Right atrium auricular region (tissue), 2 donors: ENCODE results near the gene F2RL1. TPM values are rescaled to one million over a fixed set of nuclear protein-coding genes. Genes with fewer than 3 reads are reported as not detected.

Experiments used
- DNase-seq: peaks from one replicate; pipeline ENCODE4 v3.0.0-alpha.2; 2019; ENCODE audit warnings: low spot score
- H3K27ac ChIP-seq, 2 donors: fragments of 200-600 bp; sonication (generic); 1 replicate in 1 of 2; 2 replicates in 1 of 2; pipeline ENCODE4 v1.5.1; 2016 to 2019
- H3K27me3 ChIP-seq, 2 donors: fragments of 200-600 bp; sonication (generic); one replicate each; pipeline versions ENCODE4 v1.5.1 to v1.6.0; 2017 to 2019
- H3K36me3 ChIP-seq: fragments of 200-600 bp; sonication (generic); one replicate; pipeline ENCODE4 v1.5.1; 2016
- H3K4me1 ChIP-seq, 2 donors: fragments of 200-600 bp; sonication (generic); one replicate each; pipeline versions ENCODE4 v1.5.1 to v1.6.0; 2017 to 2019
- H3K4me3 ChIP-seq, 2 donors: fragments of 200-600 bp; sonication (generic); 1 replicate in 1 of 2; 2 replicates in 1 of 2; pipeline ENCODE4 v1.5.1; 2017 to 2019; ENCODE audit warnings: mild to moderate bottlenecking in 1 of 2, moderate library complexity in 1 of 2
- H3K9me3 ChIP-seq, 2 donors: fragments of 200-600 bp; sonication (generic); one replicate each; pipeline ENCODE4 v1.5.1; 2019
- CTCF ChIP-seq, 2 donors: fragments of 200-600 bp; sonication (generic); IDR thresholded peaks; one replicate each; pipeline ENCODE4 v1.5.1; 2019; ENCODE audit warnings: antibody characterized with exemption in 2 of 2
- total RNA-seq, 2 donors: library from RNA; depleted of rRNA; stranded (reverse); fragments of >200 nt; gene quantifications; one replicate each; pipeline ENCODE4 v1.1.0, GENCODE V29; 2016

Gene F2RL1
- total RNA-seq, 2 donors from 2014 or later = 3.1 to 10.6 TPM

DNA sequence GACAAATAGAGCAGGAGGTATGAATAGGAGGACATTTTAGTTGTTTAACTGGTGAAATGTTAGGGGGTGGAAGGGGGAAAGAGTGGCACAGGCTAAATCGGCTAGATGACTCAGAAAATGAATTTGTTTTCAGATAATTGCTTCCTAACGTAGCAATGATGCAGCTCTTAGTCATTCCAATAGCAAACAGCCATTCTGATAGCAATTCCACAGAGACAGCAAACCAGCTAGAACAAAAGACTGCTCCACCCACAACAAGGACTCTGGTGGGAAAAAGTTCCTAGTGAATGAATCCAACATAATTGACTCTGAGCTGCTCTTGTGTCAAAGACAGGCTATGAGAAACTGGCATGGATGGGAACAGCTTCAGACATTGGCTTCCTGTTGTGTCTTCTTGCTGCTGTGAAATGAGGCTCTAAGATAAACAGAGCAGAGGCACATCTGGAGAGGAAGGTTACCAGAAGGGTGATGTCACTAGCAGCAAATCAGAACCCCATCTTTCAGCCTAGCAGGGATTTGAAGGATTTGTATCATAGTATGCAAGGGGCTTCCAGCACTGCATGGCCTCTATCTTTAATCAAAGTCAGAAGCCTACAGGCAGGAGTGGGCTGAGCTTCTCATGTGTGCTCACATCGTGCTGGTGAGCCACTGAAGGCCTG is 28.1 kb upstream of the F2RL1 start:
- H3K4me1 ChIP-seq = peaks cover 0 to 29% of the 10 kb centered on the region in 2 donors
- H3K36me3 ChIP-seq = no peaks in the 10 kb centered on the region
- H3K9me3 ChIP-seq = no peaks in the 10 kb centered on the region
- no peak for TF ChIP-seq CTCF (IDR thresholded peaks at IDR 0.05)
- H3K27me3 ChIP-seq = no peaks in the 10 kb centered on the region
- H3K27ac ChIP-seq = peak overlapping the region; percentile 61 to 83
- no peak overlapping the region for H3K4me3 ChIP-seq
- peak; percentile 79 for DNase-seq

DNA sequence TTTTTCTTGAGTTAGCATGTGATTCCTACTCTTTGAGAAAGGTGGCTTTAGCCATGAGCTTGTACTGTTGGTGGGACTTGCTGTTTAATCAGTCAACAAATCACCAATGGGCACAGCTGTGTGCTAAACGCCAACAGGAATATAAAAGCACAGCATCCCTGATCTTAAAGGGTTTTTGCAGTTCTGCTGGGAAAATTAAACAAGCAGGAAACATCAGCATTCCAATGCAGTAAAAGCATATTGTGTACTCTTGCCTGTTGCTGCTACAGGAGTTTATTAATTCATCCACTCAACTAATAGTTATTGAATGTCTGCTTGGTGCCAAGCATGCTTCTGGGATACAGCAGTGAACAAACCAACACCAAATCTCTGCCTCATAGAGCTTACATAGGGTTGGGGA is 27.4 kb upstream of the F2RL1 start:
- no peak for DNase-seq
- H3K4me1 ChIP-seq = peaks cover 0 to 29% of the 10 kb centered on the region in 2 donors
- H3K4me3 ChIP-seq = no peak overlapping the region
- H3K36me3 ChIP-seq = no peaks in the 10 kb centered on the region
- H3K9me3 ChIP-seq = no peaks in the 10 kb centered on the region
- TF ChIP-seq CTCF (IDR thresholded peaks at IDR 0.05) = no peak
- peak overlapping the region; percentile 61 to 83 for H3K27ac ChIP-seq
- no peaks in the 10 kb centered on the region for H3K27me3 ChIP-seq

GRCh38 chr5:76794871-76795270 is 24.0 kb upstream of the F2RL1 start:
- no peak overlapping the region for H3K4me3 ChIP-seq
- no peak for TF ChIP-seq CTCF (IDR thresholded peaks at IDR 0.05)
- no peak for DNase-seq
- no peak overlapping the region for H3K27ac ChIP-seq
- no peaks in the 10 kb centered on the region for H3K36me3 ChIP-seq
- H3K9me3 ChIP-seq = no peaks in the 10 kb centered on the region
- H3K27me3 ChIP-seq = no peaks in the 10 kb centered on the region
- H3K4me1 ChIP-seq = peaks cover 0 to 17% of the 10 kb centered on the region in 2 donors

DNA sequence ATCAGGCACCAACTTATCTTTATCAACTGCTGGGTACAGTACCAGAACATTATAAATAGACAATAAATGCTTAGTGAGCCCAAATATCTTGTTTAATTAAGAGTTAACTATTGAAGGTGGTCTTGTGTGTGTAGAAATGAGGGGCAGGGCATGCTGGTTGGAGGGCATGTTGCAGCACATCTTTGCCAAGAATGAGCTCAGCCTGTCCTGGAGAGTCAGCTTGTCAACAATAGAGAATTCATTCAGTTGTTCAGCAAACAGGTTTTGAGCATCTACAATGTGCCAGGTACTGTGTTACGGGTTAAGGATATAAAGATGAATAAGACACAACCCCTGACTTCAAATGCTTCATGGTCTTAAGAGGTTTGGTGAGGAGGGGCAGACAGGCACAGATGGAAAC is 19.2 kb upstream of the F2RL1 start:
- Histone ChIP-seq H3K4me1 (peaks cover 0 to 6% of the 10 kb centered on the region in 2 donors), H3K27ac (no peak overlapping the region), H3K4me3 (no peak overlapping the region), H3K9me3 (no peaks in the 10 kb centered on the region), H3K27me3 (no peaks in the 10 kb centered on the region), H3K36me3 (no peaks in the 10 kb centered on the region)
- TF ChIP-seq CTCF (IDR thresholded peaks at IDR 0.05) = no peak
- DNase-seq = no peak

DNA sequence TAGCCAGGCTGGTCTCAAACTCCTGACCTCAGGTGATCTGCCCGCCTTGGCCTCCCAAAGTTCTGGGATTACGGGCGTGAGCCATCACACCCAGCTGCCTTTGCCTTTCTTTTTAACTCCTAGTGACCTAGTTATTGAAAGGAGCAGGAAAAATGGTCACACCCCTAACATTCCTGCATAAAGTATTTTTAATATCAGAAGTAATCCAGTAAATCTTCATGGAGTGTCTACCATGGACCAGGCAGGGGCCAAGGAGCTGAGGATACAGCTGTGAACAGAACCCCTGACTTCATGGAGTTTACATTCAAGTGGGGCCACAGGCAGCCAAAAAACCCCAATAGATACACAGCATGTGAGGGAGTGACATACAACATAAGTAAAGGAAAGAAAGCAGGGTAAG is 18.3 kb upstream of the F2RL1 start:
- Histone ChIP-seq H3K27ac (peak overlapping the region in 1 of 2 donors; percentile 66), H3K27me3 (no peaks in the 10 kb centered on the region), H3K4me3 (no peak overlapping the region), H3K4me1 (peaks cover 0 to 6% of the 10 kb centered on the region in 2 donors), H3K36me3 (no peaks in the 10 kb centered on the region), H3K9me3 (no peaks in the 10 kb centered on the region)
- TF ChIP-seq CTCF (IDR thresholded peaks at IDR 0.05) = no peak
- no peak for DNase-seq
